ENCODE results near the gene SHMT1. TPM values are rescaled to one million over a fixed set of nuclear protein-coding genes. Genes with fewer than 3 reads are reported as not detected.
"Not testable (repeated sequence)": the region's sequence is repeated elsewhere in the genome, so short reads cannot be mapped to it uniquely, and the experiment has no call there.

Gene SHMT1
- total RNA-seq, 1 donor from 2014 or later, result 27.8 TPM

- H3K4me3 ChIP-seq; H3K27me3 ChIP-seq; H3K4me1 ChIP-seq; H3K36me3 ChIP-seq; H3K9me3 ChIP-seq; intact Hi-C loops (cut with DNase I); ATAC-seq; H3K27ac ChIP-seq: not testable (repeated sequence)
- DNase-seq, result peak; percentile 23
These were observed 20.9 kb upstream of the SHMT1 start for GRCh38 chr17:18384271-18384670.

DNA sequence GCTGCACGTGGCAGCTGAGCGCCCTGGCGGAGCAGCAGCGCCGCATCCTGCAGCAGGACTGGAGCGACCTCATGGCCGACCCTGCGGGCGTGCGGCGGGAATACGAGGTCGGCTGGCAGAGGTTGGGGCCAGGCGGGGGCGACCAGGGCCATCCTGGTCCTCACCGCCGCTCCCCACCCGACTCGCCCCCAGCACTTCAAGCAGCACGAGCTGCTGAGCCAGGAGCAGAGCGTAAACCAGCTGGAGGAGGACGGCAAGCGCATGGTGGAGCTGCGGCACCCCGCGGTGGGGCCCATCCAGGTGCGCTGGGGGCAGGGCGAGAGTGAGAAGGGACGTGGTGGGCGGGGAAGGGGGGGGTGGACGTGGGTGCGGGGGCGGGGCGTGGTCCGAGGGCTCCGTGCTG, 19.7 kb upstream of the SHMT1 start:
- DNase-seq, result peak; percentile 62
- H3K9me3 ChIP-seq; H3K27me3 ChIP-seq; intact Hi-C loops (cut with DNase I); H3K36me3 ChIP-seq; H3K27ac ChIP-seq; ATAC-seq; H3K4me1 ChIP-seq; H3K4me3 ChIP-seq: not testable (repeated sequence)

GRCh38 chr17:18382441-18383078, 19.2 kb upstream of the SHMT1 start:
- no peak overlapping the region for H3K4me3 ChIP-seq
- H3K27ac ChIP-seq, result no peak overlapping the region
- H3K9me3 ChIP-seq, result no peaks in the 10 kb centered on the region
- H3K36me3 ChIP-seq, result no peaks in the 10 kb centered on the region
- DNase-seq, result peak; percentile 55
- ATAC-seq, result no peak
- peaks cover 4% of the 10 kb centered on the region for H3K27me3 ChIP-seq
- intact Hi-C loops (cut with DNase I), result no loop called here
- no peaks in the 10 kb centered on the region for H3K4me1 ChIP-seq
- TF ChIP-seq, protein P1, sequence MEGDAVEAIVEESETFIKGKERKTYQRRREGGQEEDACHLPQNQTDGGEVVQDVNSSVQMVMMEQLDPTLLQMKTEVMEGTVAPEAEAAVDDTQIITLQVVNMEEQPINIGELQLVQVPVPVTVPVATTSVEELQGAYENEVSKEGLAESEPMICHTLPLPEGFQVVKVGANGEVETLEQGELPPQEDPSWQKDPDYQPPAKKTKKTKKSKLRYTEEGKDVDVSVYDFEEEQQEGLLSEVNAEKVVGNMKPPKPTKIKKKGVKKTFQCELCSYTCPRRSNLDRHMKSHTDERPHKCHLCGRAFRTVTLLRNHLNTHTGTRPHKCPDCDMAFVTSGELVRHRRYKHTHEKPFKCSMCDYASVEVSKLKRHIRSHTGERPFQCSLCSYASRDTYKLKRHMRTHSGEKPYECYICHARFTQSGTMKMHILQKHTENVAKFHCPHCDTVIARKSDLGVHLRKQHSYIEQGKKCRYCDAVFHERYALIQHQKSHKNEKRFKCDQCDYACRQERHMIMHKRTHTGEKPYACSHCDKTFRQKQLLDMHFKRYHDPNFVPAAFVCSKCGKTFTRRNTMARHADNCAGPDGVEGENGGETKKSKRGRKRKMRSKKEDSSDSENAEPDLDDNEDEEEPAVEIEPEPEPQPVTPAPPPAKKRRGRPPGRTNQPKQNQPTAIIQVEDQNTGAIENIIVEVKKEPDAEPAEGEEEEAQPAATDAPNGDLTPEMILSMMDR (IDR thresholded peaks at IDR 0.05), result no peak

DNA sequence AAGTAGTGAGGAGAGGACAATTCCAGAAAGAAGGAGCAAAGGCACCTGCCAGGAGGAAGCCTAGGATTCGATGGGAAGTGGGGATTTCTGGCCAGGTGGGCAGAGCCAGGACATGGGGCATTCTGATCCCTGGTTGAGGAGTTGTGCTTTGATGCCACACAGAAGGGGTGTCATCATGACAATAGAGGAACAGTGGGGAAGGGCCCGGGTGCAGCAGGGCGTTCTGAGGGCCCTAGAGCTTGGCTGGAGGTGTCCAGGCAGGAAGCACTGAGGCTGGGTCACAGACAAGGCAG, 18.5 kb upstream of the SHMT1 start:
- no peak for DNase-seq
- no peaks in the 10 kb centered on the region for H3K9me3 ChIP-seq
- TF ChIP-seq, protein P1 (IDR thresholded peaks at IDR 0.05), result no peak
- H3K27ac ChIP-seq, result no peak overlapping the region
- ATAC-seq, result no peak
- intact Hi-C loops (cut with DNase I), result no loop called here
- no peaks in the 10 kb centered on the region for H3K36me3 ChIP-seq
- H3K4me3 ChIP-seq, result no peak overlapping the region
- H3K4me1 ChIP-seq, result no peaks in the 10 kb centered on the region
- peaks cover 4% of the 10 kb centered on the region for H3K27me3 ChIP-seq

DNA sequence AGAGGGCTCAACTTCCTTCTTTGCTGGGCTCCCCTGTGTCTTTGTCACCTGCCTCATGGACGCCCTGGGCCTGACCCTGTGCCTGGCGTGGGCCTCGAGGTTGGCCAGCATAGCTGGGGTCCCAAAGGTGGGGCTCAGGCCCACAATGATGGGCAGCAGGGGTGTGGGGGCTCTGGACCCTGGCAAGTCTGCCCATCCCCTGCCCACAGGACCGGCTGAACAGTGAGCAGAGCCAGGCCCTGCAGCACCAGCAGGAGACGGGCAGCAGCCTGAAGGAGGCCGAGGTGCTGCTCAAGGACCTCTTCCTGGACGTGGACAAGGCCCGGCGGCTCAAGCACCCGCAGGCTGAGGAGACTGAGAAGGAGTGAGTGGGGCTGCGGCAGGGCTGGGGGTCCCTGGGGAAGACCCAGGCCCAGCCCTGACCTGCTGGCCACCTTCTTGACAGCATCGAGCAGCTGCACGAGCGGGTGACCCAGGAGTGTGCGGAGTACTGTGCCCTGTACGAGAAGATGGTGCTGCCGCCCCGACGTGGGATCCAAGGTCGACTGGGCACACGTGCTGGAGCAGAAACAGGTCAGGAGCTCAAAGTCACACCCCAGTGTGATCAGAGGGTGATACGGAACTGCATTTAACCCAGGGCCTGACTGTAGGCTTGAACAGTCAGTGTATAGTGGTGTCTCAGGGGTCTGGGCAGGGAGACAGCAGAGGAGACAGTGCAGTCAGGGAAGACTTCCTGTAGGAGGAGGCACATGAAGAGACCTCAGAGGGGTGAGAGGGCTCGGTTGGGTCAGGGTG, 18.0 kb upstream of the SHMT1 start:
- no peak for ATAC-seq
- peak; percentile 54 for DNase-seq
- Histone ChIP-seq H3K4me1 (no peaks in the 10 kb centered on the region), H3K27ac (no peak overlapping the region), H3K4me3 (no peak overlapping the region), H3K36me3 (no peaks in the 10 kb centered on the region), H3K27me3 (peaks cover 4% of the 10 kb centered on the region), H3K9me3 (no peaks in the 10 kb centered on the region)
- intact Hi-C loops (cut with DNase I), result no loop called here
- TF ChIP-seq, protein P1 (IDR thresholded peaks at IDR 0.05), result no peak

DNA sequence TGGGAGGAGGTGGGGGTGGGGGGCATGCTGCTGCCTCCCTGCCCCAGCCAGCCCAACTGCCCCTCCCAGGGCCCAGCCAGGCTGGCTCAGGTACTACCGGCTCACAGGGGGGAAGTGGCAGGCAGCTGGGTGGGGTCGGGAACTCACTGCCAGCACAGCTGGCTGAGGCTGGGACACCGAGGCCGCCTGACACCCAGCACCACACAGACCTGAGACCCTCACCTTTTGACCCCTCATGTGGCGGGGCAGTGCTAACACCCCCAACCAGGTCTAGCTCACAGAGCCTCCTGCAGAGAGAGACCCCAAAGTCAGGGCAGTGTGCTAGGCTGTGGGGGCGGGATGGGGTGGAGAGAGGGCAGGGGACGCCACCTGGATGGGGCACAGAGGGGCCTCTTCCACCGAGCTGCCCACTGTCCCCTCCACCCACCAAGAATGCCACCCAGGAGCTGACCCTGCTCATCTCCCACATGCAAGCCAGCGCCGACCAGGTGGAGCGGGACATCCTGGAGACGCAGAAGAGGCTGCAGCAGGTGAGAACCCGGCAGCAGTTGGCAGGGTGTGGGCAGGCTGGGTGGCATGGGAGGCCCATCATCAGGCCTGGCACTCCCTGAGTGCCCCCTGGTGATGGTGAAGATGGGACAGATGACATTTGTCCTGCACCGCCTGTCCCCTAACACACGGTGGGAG, 17.3 kb upstream of the SHMT1 start:
- intact Hi-C loops (cut with DNase I), result no loop called here
- H3K4me3 ChIP-seq, result no peak overlapping the region
- DNase-seq (peak; percentile 45), ATAC-seq (no peak)
- no peaks in the 10 kb centered on the region for H3K9me3 ChIP-seq
- peaks cover 4% of the 10 kb centered on the region for H3K27me3 ChIP-seq
- TF ChIP-seq, protein P1 (IDR thresholded peaks at IDR 0.05), result no peak
- no peaks in the 10 kb centered on the region for H3K4me1 ChIP-seq
- no peak overlapping the region for H3K27ac ChIP-seq
- no peaks in the 10 kb centered on the region for H3K36me3 ChIP-seq

Measured in upper lobe of right lung (tissue), 1 donor.